GM21717 (cell line): ENCODE measurements around the gene ZNF655.
A peak's percentile ranks its signal among the peaks of the same experiment; 100 is the strongest.

Experiments
- ATAC-seq: cut with Tn5 transposase; IDR thresholded peaks from one replicate; pipeline ENCODE4 v1.9.1; 2021; ENCODE audit warnings: mild to moderate bottlenecking, moderate library complexity; ENCODE audit not compliant: unreplicated experiment

The ZNF655 gene

DNA sequence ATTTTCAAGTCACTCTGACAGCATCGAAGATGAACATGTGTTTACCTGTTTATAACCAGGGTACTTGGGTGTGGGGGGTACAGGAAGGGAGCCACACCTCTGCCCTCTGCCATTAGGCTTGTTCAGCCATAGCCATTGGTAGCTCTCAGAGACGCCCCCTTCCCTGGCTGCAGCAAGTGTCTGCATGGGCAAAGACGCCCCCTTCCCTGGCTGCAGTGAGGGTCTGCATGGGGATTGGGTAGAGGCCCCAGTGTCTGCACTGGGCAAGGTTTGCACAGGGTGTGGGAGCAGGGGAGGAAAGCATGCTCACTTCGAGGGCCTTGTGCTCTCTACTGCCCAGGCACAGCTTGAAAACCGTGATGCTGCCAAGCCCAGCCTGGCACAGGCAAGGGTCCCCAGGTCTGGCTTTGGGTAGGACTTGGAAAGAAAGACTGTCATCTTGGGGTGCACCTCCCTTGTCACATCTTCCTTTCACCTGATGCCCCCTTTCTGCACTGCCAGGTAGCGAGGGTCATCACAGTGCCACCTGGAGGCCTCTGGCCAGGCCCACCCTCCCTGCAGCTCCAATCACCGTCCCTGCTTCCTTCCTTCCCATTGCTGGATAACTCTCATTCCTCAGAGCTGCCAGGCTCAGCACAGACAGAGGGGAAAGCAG, 43.3 kb downstream of the ZNF655 start:
- no peak for ATAC-seq

DNA sequence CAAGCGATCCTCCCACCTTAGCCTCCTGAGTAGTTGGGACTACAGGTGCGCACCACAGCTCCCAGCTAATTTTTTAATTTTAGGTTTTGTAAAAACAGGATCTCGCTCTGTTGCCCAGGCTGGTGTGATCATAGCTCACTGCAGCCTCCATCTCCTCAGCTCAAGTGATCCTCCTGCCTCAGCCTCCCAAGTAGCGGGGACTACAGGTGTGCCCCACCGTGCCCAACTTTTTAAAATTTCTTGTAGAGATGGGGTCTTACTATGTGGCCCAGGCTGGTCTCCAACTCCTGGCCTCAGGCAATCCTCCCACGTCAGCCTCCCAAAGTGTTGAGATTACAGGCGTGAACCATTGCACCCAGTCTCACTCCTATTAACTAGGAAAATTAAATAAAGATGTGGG, 47.1 kb downstream of the ZNF655 start:
- no peak for ATAC-seq

DNA sequence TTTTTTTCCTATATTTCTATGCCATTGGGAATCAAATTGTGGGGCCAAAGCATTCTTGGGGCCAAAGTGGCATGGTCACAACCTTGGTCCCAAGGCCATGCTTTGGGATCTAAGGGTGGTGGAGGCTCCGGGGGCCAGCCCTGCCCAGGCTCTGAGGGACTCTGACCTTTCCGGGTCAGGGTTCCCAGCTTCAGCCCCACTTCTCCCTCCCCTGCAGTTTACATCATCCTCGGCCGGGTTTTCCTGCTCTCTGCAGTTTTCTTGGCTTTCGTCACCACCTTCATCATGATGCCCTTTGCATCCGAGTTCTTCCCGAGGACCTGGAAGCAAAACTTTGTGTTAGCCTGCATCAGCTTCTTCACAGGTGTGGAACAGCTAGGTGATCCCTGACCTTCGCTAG, 48.1 kb downstream of the ZNF655 start:
- no peak for ATAC-seq

DNA sequence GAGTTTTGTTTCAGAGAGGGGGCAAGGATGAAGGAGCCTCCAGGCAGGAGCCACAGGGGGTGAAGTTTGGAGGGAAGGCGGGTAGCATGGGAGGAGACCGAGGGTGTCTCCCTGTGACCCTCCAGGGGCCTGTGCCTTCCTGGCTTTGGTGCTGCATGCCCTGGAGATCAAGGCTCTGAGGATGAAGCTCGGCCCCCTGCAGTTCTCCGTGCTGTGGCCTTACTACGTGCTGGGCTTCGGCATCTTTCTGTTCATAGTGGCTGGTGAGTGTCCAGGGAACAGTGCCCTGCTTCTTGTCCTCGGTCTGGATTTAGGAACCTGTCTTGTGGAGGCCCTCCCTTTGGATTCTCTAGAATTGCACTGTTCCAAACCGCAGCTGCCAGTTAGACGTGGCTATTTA, 49.1 kb downstream of the ZNF655 start:
- ATAC-seq, result no peak

DNA sequence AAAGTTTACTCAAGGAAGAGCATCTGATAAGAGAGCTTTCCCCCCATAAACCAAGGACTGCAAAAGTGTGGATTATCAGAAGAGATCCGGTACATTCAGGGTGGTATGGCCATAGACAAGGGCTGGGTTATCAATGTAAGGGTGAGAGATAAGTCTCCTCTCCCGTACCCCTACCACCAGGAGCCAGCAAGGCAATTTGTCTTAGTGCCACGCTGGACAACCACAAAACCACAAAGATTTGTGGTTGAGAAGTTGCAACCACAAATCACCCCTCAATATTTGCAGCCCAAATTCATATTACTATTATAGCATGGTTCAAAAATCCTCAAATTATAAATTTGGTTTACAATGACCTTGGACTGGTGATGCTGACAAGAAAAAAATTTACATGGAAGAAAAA, 56.1 kb downstream of the ZNF655 start:
- ATAC-seq, result no peak

DNA sequence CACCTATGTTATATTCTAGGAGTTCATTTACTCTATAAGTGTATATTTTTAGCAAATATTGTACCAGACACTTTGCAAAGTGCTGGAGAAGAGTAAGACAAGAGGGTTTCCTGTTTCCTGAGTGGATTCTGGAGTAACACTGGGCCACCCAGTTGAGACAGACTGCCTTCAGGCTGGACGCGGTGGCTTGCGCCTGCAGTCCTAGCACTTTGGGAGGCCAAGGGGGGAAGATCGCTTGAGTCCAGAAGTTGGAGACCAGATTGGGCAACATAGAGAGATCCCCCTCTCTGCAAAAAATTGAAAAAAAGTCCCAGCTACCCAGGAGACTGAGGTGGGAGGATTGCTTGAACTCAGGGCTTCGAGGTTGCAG, 57.5 kb downstream of the ZNF655 start:
- ATAC-seq, result no peak

DNA sequence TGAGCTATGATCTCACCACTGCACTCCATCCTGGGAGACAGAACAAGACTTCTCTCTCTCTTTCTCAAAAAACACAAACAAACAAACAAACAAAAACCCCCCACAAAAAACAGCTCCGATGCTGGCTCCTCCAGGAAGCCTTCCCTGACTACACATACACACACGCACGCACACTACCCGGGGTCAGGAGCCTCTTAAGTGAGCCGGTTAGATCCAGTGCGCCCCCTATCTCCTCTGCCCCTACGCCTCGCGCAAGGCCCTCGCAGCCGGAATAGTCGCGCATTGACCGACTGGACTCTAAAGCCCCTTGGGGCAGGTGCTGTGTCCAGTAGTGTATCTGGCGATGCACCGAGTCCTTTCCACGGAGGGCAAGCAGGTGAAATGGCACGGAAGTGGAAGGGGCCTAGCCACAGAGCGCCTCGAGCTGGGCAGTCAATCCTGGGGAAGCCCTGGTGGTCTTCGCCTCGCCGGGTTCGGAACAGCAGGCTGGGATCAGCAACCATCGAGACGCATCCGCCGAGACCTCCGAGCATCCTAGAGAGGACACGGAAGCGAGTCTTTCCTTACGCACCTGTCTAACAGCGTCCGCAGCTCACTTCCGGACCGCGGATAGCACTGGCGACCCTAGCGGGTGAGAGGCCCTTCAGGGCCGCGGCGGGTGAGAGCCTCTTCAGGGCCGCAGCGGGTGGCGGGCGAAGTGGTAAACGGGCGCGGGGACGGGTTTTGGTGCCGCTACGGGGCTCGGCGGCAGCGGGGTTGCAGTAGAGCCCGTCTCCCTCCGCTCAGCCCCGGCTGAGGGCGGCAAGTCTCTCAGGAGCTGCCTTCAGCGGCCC, 58.1 kb downstream of the ZNF655 start, which contains the start of gene ZSCAN25:
Gene ZSCAN25, plus strand, starts transcription at position 588 of the 833 bp plus-strand sequence. CDS start 2,661 bp downstream, outside the sequence.
- ATAC-seq, result peak; percentile 87

DNA sequence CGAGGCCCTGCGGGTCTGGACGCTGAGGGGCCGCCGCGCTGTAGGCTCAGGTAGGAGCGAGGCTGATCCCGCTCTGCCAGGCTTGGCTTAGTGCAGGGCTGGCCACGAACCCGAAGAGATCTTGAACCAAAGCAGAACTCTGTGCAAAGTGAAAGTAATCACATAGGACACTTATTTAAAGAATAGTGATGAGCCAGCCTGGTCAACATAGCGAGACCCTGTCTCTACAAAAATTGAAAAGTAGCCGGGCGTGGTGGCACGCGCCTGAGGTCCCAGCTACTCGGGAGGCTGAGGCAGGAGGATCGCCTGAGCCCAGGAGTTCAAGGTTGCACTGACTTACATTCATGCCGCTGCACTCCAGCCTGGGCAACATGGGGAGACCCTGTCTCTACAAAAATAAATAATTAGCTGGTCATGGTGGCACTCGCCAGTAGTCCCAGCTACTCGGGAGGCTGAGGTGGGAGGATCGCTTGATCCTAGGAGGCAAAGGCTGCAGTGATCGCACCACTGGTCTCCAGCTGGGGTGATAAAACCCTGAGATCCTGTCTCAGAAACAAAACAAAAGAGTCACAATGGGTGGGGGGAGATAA, 58.8 kb downstream of the ZNF655 start:
- no peak for ATAC-seq

DNA sequence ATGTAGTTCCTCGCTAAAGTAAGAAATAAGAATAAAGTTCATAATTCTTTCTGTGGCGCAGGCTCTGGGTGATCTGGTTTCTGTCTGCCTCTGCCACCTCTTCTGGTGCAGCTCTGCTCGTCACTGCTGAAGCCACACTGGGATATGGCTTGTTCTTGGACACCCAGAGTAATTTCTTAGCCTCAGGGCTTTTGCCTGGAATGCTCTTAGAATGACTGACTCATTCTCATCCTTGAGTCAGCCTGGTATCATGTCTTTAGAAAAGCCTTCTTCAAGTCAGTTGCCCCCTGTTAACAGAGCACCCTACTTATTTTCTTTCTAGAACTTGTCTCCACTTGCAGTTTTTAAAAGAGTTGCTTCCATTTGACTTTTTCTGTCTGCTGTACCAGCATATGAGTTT, 60.3 kb downstream of the ZNF655 start:
- ATAC-seq, result no peak

DNA sequence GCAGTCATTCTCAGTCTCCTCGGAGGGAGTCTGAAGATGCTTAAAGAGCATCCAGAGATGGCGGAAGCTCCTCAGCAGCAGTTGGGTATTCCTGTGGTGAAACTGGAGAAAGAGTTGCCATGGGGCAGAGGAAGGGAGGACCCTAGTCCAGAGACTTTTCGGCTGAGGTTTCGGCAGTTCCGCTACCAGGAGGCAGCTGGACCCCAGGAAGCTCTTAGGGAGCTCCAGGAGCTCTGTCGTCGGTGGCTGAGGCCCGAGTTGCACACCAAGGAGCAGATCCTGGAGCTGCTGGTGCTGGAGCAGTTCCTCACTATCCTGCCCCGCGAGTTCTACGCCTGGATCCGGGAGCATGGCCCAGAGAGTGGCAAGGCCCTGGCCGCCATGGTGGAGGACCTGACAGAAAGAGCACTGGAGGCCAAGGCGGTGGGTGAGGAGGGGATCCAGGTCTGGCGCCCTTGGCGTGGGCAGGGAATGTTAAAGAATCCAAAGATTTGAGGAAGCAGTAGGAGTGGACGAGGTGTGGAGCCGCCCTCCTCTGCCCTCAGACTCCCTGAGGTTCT, 61.2 kb downstream of the ZNF655 start:
- ATAC-seq, result no peak

DNA sequence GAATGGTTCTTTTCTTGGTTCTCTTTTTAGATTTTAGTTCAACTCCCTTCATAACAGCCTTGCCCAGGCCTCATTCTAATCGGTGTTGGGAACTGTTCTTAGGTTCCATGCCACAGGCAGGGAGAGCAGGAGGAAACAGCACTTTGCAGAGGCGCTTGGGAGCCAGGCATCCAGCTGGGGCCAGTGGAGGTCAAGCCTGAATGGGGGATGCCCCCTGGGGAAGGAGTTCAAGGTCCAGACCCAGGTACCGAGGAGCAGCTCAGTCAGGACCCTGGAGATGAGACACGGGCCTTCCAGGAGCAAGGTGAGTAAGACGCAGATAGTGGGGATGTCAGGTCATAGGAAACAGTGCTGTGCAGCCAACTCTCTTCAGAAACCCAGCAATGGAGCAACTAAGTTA, 62.8 kb downstream of the ZNF655 start:
- ATAC-seq, result no peak

DNA sequence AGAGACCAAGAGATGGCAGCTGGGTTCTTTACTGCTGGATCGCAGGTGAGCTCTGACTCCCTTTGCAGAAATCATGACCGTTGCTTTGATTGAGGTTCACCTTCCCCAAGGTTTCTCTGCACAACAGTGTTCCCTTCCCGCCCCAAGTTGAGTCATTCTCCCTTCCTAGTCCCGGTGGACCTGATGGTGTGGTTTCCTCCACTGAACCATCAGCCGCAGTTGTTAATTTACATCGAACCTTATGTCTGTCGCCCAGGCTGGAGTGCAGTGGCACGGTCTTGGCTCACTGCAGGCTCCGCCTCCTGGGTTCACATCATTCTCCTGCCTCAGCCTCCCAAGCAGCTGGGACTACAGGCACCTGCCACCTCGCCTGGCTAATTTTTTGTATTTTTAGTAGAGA, 64.2 kb downstream of the ZNF655 start:
- ATAC-seq, result no peak

DNA sequence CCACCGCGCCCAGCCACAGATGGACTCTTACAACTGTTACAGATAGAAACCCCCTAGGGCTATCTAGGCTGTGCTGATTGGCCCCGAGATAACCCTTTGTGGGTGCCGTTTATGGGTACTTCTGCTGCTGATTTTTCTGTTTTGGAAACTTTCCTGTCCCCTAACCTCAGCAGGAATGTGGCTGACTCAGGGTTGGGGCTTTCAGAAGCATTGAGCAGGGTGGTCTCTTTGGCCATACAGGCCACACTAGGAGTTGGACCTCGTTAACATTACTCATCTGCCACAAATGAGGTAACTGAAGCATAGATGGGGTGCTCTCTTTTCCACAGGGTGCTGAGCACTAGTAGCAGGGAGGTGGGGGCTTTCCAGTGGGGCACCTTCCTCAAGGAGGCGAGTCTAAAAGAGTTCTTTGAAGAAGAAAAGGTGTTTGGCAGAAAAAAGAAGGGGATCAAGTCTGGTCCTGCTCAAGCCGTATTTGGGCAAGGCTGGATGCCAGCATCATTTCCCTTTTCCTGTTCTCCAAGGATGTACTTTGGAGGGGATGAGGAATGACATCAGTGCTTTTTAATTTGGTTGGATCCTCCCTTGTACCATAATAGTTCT, 64.8 kb downstream of the ZNF655 start:
- no peak for ATAC-seq

DNA sequence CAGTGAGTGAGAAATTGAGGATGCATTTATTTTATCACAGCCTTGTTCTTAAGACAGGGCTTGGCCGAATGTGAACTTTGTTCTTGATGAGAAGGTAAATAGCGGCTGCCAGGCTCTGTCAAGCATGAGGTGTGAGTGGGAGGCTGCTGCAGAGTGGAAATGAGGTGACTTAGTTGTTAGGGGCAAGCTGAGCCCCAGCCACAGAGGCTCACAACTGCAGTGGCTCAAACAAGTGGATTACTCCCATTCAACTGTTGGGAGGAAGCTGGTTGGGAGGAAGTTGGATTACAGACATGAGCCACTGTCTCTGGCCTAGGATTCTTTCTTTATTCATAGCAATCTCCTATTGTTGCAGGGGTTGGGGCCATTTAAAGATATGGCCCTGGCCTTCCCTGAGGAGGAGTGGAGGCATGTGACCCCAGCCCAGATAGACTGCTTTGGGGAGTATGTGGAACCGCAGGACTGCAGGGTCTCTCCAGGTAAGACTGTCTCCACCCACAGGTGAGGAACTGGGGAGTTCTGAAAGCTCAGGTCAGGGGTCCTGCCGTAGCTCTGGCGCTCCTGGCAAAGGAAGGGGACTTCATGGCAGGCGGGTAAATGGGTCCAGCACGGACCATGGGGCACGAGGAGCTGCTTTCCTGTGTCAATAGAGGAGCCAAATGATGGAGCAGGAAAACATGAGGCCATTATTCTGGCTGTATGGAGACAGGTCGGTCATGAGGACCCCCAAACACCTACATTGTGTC, 65.4 kb downstream of the ZNF655 start:
- no peak for ATAC-seq

DNA sequence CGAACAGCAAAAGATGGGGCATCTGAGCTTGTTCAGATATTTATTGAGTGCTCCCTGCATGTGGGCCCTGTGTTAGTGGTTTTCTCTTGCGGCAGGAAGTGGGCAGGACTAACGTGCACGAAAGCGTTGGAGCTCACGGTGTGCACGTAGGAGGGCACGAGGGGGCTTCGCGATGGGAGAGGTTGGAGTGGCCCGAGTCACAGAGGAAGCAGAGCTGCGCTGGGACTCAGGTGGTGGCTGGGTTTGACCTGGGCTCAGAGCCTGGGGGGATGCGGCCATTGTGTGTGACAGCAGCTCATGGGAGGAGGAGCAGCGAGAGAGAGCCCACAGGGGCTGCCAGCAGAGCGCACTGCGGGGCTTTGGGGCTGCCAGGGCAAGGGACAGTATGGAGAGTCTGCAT, 66.0 kb downstream of the ZNF655 start:
- ATAC-seq, result no peak

DNA sequence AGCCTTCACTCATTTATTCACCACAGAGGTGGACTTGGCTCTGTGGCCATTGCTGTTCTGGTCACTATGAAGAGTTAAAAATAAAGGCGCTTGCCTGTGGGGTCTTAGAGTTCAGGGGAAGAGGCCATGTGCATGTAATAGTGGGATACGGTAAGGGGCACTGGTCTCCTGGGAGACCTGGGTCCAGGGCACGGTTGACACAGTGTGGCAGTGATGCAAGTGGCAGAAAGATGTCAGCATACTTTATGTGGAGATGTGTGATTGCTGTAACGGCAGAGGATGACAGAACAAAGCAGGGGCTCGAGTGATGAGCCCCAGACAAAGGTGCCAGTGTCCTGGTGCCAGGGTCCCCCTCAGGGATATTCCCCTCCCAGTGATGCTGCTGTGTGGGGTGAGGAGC, 66.9 kb downstream of the ZNF655 start:
- no peak for ATAC-seq

DNA sequence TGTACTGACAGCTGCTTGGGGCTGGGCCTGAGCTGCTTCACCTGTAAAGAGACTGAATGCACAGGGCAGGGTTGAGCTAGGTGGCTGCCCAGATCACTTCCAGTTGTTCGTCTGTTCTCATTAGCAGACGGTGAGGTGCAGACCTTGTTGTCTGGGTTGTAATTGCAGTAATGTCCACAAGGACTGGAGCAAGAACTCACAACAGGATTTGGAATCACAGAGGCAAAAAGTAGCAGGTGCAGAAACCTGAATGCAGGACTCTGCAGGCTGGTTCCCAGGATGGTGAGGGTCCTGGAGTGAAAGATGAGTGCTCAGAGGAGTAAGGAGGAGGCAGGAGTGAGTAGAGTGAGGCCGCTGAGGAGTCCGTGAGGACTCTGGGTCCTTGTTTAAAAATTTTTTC, 67.5 kb downstream of the ZNF655 start:
- ATAC-seq, result no peak
